ENCODE measurements around the gene ADAM15.

DNA sequence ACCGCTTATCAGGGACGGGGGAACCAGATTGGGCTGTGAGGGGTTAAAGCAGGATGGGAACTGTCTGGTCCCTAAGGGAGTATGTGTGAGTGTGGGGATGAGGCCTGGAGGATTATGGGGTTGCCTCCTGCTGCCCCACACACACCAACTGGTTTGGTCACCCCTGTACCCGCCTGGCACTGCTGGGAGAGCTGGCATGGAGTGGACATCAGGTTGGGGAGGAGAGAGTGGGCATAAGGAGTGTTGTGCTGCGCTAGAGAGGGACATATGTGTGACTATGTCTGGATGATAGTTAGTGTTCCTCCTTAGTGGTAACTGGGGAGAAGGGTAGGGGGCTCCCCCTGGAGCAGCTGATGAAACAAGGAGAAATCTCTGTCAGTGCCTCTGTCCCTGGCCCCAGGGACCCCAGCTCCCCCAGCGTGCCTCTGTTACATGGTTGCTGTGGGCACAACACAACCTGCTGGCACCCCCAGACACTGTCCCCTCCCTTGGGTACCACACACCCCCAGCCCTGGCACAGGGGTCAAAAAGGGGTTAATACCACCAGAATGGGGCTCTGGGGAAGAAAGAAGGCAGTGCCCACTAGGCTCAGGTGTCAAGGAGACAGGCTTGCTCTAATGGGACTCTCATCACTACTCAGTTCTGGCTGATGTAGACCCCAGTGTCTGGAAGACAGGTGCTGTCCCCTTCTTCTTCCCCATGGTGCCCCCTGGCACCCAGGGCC lies 46.6 kb upstream of the ADAM15 start:
- TF ChIP-seq, protein P1, sequence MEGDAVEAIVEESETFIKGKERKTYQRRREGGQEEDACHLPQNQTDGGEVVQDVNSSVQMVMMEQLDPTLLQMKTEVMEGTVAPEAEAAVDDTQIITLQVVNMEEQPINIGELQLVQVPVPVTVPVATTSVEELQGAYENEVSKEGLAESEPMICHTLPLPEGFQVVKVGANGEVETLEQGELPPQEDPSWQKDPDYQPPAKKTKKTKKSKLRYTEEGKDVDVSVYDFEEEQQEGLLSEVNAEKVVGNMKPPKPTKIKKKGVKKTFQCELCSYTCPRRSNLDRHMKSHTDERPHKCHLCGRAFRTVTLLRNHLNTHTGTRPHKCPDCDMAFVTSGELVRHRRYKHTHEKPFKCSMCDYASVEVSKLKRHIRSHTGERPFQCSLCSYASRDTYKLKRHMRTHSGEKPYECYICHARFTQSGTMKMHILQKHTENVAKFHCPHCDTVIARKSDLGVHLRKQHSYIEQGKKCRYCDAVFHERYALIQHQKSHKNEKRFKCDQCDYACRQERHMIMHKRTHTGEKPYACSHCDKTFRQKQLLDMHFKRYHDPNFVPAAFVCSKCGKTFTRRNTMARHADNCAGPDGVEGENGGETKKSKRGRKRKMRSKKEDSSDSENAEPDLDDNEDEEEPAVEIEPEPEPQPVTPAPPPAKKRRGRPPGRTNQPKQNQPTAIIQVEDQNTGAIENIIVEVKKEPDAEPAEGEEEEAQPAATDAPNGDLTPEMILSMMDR (IDR thresholded peaks at IDR 0.05), result no peak
- no peak for TF ChIP-seq POLR2A (IDR thresholded peaks at IDR 0.05)

Measured in suprapubic skin (tissue), 3 donors.